ENCODE measurements around the gene YIF1B.
"Not testable (repeated sequence)": the region's sequence is repeated elsewhere in the genome, so short reads cannot be mapped to it uniquely, and the experiment has no call there.

YIF1B gene

GRCh38 chr19:38315657-38316476 is at the start of gene YIF1B:
Gene YIF1B (minus strand): TSS chr19:38315947. CDS start chr19:38315917, 30 bp downstream.
- peak; percentile 90 for DNase-seq (ENCODE audit: low read depth)

- DNase-seq (ENCODE audit: low read depth), result not testable (repeated sequence)
Measured at GRCh38 chr19:38362946-38363688, 47.4 kb upstream of the YIF1B start.

GRCh38 chr19:38362076-38362945 is 46.6 kb upstream of the YIF1B start:
- DNase-seq (ENCODE audit: low read depth), result peak; percentile 32

GRCh38 chr19:38361633-38362075 is 45.9 kb upstream of the YIF1B start:
- peak; percentile 39 for DNase-seq (ENCODE audit: low read depth)

- DNase-seq (ENCODE audit: low read depth), result no peak
Measured at GRCh38 chr19:38360839-38361631, 45.3 kb upstream of the YIF1B start.

GRCh38 chr19:38360351-38360750 is 44.6 kb upstream of the YIF1B start:
- DNase-seq (ENCODE audit: low read depth), result no peak

- no peak for DNase-seq (ENCODE audit: low read depth)
Measured at GRCh38 chr19:38359242-38360021, 43.7 kb upstream of the YIF1B start.

GRCh38 chr19:38358071-38358470 is 42.3 kb upstream of the YIF1B start:
- no peak for DNase-seq (ENCODE audit: low read depth)

GRCh38 chr19:38355728-38356725 is 40.3 kb upstream of the YIF1B start:
- DNase-seq (ENCODE audit: low read depth), result no peak

- DNase-seq (ENCODE audit: low read depth), result no peak
Measured at GRCh38 chr19:38352611-38353010, 36.9 kb upstream of the YIF1B start.

- no peak for DNase-seq (ENCODE audit: low read depth)
Measured at GRCh38 chr19:38351865-38352395, 36.2 kb upstream of the YIF1B start.

- no peak for DNase-seq (ENCODE audit: low read depth)
Measured at GRCh38 chr19:38350883-38351282, 35.1 kb upstream of the YIF1B start.

GRCh38 chr19:38346837-38347236 is 31.1 kb upstream of the YIF1B start:
- DNase-seq (ENCODE audit: low read depth), result no peak

GRCh38 chr19:38340927-38341326 is 25.2 kb upstream of the YIF1B start:
- no peak for DNase-seq (ENCODE audit: low read depth)

GRCh38 chr19:38339011-38339410 is 23.3 kb upstream of the YIF1B start:
- not testable (repeated sequence) for DNase-seq (ENCODE audit: low read depth)

- DNase-seq (ENCODE audit: low read depth), result no peak
Measured at GRCh38 chr19:38337360-38337653, 21.6 kb upstream of the YIF1B start.

- DNase-seq (ENCODE audit: low read depth), result peak; percentile 89
Measured at GRCh38 chr19:38336638-38337359, 21.1 kb upstream of the YIF1B start.

GRCh38 chr19:38335949-38336637 is 20.3 kb upstream of the YIF1B start:
- peak; percentile 85 for DNase-seq (ENCODE audit: low read depth)
